ENCODE results near the gene CDC42EP5. TPM values are rescaled to one million over a fixed set of nuclear protein-coding genes. Genes with fewer than 3 reads are reported as not detected.
"Not testable (repeated sequence)": the region's sequence is repeated elsewhere in the genome, so short reads cannot be mapped to it uniquely, and the experiment has no call there.

Gene CDC42EP5
- total and polyA plus RNA-seq, 2 donors (not counting 1 experiment from before 2014, with no cell fraction given): not detected

DNA sequence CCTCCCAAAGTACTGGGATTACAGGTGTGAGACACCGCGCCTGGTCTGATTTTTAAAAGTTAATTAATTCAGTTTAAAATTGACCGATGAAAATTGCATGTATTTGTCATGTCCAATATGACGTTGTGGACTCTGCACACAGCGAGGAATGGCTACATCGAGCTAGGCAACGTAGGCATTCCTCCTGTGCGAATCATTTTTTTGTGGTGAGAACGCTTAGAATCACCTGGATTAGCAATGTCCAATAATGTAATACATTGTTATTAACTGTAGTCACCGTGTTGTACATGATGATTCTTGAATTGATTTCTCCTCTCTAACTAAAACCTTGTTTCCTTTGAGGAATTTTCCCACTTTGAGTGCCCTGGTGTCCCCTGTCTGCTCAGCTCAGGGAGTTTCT lies 33.0 kb upstream of the CDC42EP5 start:
- Mint-ChIP-seq H3K27me3 (peaks cover 31% of the 10 kb centered on the region), H3K9me3 (ENCODE audit: insufficient read depth) (no peaks in the 10 kb centered on the region), H3K4me3 (no peak overlapping the region), H3K4me1 (peaks cover 19% of the 10 kb centered on the region), H3K27ac (no peak overlapping the region)
- intact Hi-C loops (cut with micrococcal nuclease): no loop called here
- WGBS (ENCODE audit: insufficient coverage): 77% methylated on average over 9 of the region's 10 CpGs
- CTCF ChIA-PET: no interaction called here
- H2AFZ ChIP-seq (ENCODE audit: insufficient read depth, low read depth, low read length, poor library complexity, severe bottlenecking): no peak overlapping the region
- H3K9ac ChIP-seq (ENCODE audit: low read length): no peak overlapping the region
- no peak for ATAC-seq (ENCODE audit: low read depth)
- no peaks in the 10 kb centered on the region for H3K79me2 ChIP-seq (ENCODE audit: control insufficient read depth, insufficient read depth, low read length)
- H3K4me2 ChIP-seq (replicated peaks; ENCODE audit: low read depth, low read length, poor library complexity, severe bottlenecking): no peak overlapping the region
- no peaks in the 10 kb centered on the region for H3K36me3 ChIP-seq (replicated peaks in 1 of 2; ENCODE audit: control extremely low read depth in 1 of 2, control insufficient read depth in 1 of 2, extremely low read depth in 1 of 2, insufficient read depth in 2 of 2, low read length in 1 of 2)
- H3K4me1 ChIP-seq (ENCODE audit: control insufficient read depth in 2 of 2, insufficient read depth in 2 of 2, low read length in 2 of 2): peaks cover 10 to 24% of the 10 kb centered on the region in 2 donors
- no peak for TF ChIP-seq EZH2 (IDR thresholded peaks at IDR 0.05; ENCODE audit: borderline replicate concordance, insufficient read depth, low read depth, low read length, poor library complexity, severe bottlenecking)
- TF ChIP-seq, protein P1, sequence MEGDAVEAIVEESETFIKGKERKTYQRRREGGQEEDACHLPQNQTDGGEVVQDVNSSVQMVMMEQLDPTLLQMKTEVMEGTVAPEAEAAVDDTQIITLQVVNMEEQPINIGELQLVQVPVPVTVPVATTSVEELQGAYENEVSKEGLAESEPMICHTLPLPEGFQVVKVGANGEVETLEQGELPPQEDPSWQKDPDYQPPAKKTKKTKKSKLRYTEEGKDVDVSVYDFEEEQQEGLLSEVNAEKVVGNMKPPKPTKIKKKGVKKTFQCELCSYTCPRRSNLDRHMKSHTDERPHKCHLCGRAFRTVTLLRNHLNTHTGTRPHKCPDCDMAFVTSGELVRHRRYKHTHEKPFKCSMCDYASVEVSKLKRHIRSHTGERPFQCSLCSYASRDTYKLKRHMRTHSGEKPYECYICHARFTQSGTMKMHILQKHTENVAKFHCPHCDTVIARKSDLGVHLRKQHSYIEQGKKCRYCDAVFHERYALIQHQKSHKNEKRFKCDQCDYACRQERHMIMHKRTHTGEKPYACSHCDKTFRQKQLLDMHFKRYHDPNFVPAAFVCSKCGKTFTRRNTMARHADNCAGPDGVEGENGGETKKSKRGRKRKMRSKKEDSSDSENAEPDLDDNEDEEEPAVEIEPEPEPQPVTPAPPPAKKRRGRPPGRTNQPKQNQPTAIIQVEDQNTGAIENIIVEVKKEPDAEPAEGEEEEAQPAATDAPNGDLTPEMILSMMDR (IDR thresholded peaks at IDR 0.05): no peak
- H3K4me3 ChIP-seq (ENCODE audit: control extremely low read depth in 1 of 5, extremely low read depth in 1 of 5, insufficient read depth in 1 of 5, low read depth in 2 of 5, low read length in 4 of 5): no peak overlapping the region
- no peaks in the 10 kb centered on the region for H4K20me1 ChIP-seq (ENCODE audit: control insufficient read depth, insufficient read depth, low read length, poor library complexity, severe bottlenecking)
- no peak overlapping the region for H3K27ac ChIP-seq (ENCODE audit: low read length in 2 of 2)
- H3K27me3 ChIP-seq (replicated peaks in 1 of 4; ENCODE audit: control extremely low read depth in 1 of 4, control insufficient read depth in 3 of 4, insufficient read depth in 4 of 4, low read length in 3 of 4): peaks cover 0 to 5% (median under 1%) of the 10 kb centered on the region in 4 experiments
- H3K9me3 ChIP-seq (ENCODE audit: control extremely low read depth in 1 of 3, control insufficient read depth in 2 of 3, insufficient read depth in 1 of 3, low read length in 2 of 3): peaks cover 0 to 4% (median 0%) of the 10 kb centered on the region in 3 donors
- DNase-seq: no peak
- POLR2A ChIA-PET: no interaction called here

DNA sequence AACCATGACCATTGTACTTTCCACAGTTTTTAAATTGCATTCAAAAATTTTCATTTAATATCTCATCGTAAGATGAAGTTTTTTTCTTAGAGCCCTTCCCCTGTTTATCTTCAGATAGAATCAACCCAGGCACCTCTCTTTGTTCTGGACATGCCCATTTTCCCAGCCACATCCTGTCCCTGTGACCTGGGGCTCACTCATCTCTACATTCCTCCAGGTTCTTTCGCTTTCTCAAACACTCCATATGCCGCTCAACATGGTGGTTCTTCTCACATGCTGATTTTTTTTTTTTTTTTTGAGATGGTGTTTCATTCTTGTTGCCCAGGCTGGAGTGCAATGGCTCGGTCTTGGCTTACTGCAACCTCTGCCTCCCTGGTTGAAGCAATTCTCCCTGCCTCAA lies 32.4 kb upstream of the CDC42EP5 start:
- H3K9ac ChIP-seq (ENCODE audit: low read length); H3K9me3 ChIP-seq (ENCODE audit: control extremely low read depth in 1 of 3, control insufficient read depth in 2 of 3, insufficient read depth in 1 of 3, low read length in 2 of 3); DNase-seq; H3K9me3 Mint-ChIP-seq (ENCODE audit: insufficient read depth); CTCF ChIA-PET; H3K27ac ChIP-seq (ENCODE audit: low read length in 2 of 2); H3K4me3 ChIP-seq (ENCODE audit: control extremely low read depth in 1 of 5, extremely low read depth in 1 of 5, insufficient read depth in 1 of 5, low read depth in 2 of 5, low read length in 4 of 5); H3K79me2 ChIP-seq (ENCODE audit: control insufficient read depth, insufficient read depth, low read length); H4K20me1 ChIP-seq (ENCODE audit: control insufficient read depth, insufficient read depth, low read length, poor library complexity, severe bottlenecking); H3K4me3 Mint-ChIP-seq; H3K36me3 ChIP-seq (replicated peaks in 1 of 2; ENCODE audit: control extremely low read depth in 1 of 2, control insufficient read depth in 1 of 2, extremely low read depth in 1 of 2, insufficient read depth in 2 of 2, low read length in 1 of 2); H2AFZ ChIP-seq (ENCODE audit: insufficient read depth, low read depth, low read length, poor library complexity, severe bottlenecking); H3K27me3 ChIP-seq (replicated peaks in 1 of 4; ENCODE audit: control extremely low read depth in 1 of 4, control insufficient read depth in 3 of 4, insufficient read depth in 4 of 4, low read length in 3 of 4); H3K27ac Mint-ChIP-seq; POLR2A ChIA-PET; ATAC-seq (ENCODE audit: low read depth); intact Hi-C loops (cut with micrococcal nuclease); H3K4me2 ChIP-seq (replicated peaks; ENCODE audit: low read depth, low read length, poor library complexity, severe bottlenecking): not testable (repeated sequence)
- peaks cover 31% of the 10 kb centered on the region for H3K27me3 Mint-ChIP-seq
- peaks cover 19% of the 10 kb centered on the region for H3K4me1 Mint-ChIP-seq
- 100% methylated on average over 1 of the region's 4 CpGs for WGBS (ENCODE audit: insufficient coverage)
- peaks cover 10 to 24% of the 10 kb centered on the region in 2 donors for H3K4me1 ChIP-seq (ENCODE audit: control insufficient read depth in 2 of 2, insufficient read depth in 2 of 2, low read length in 2 of 2)

Measured in B cell (primary cell).